Osteoblast (primary cell): ENCODE results near the gene SLC6A5. TPM values are rescaled to one million over a fixed set of nuclear protein-coding genes. Genes with fewer than 3 reads are reported as not detected.

Source experiments
- DNase-seq: peaks from one replicate; pipeline ENCODE4 v3.0.0; 2011; ENCODE audit warnings: low spot score, mixed read lengths; ENCODE audit not compliant: insufficient read length; ENCODE audit errors: missing footprints
- H2AFZ ChIP-seq: 2 replicates; pipeline ENCODE4 v1.6.0; 2011; ENCODE audit warnings: mild to moderate bottlenecking, low read length
- H3K27ac ChIP-seq: 2 replicates; pipeline ENCODE4 v1.5.1; 2011; ENCODE audit warnings: mild to moderate bottlenecking, low read depth, low read length, moderate library complexity
- H3K27me3 ChIP-seq: 2 replicates; pipeline ENCODE4 v1.6.0; 2012; ENCODE audit warnings: mild to moderate bottlenecking, control low read depth, inconsistent platforms, low read length, moderate library complexity; ENCODE audit not compliant: insufficient read depth
- H3K36me3 ChIP-seq: 2 replicates; pipeline ENCODE4 v1.5.1; 2011; ENCODE audit warnings: mild to moderate bottlenecking, low read length, control low read depth, moderate library complexity; ENCODE audit not compliant: insufficient read depth
- H3K4me1 ChIP-seq: 2 replicates; pipeline ENCODE4 v1.5.1; 2011; ENCODE audit warnings: mild to moderate bottlenecking, low read length, control low read depth, moderate library complexity; ENCODE audit not compliant: insufficient read depth
- H3K4me2 ChIP-seq: 2 replicates; pipeline ENCODE4 v1.6.0; 2011; ENCODE audit warnings: mild to moderate bottlenecking, low read length; ENCODE audit not compliant: insufficient read depth
- H3K4me3 ChIP-seq: fragments of 200-600 bp; sonication (generic); 3 replicates; pipeline ENCODE4 v1.5.1; 2012; ENCODE audit warnings: mild to moderate bottlenecking, low read length, inconsistent platforms; ENCODE audit not compliant: insufficient read depth
- H3K79me2 ChIP-seq: 2 replicates; pipeline ENCODE4 v1.6.0; 2012; ENCODE audit warnings: mild to moderate bottlenecking, low read length, control low read depth, inconsistent platforms; ENCODE audit not compliant: insufficient read depth
- H3K9me3 ChIP-seq: 2 replicates; pipeline ENCODE4 v1.5.1; 2011; ENCODE audit warnings: low read depth, low read length, control low read depth
- H4K20me1 ChIP-seq: 2 replicates; pipeline ENCODE4 v1.6.0; 2012; ENCODE audit warnings: mild to moderate bottlenecking, low read length, control low read depth; ENCODE audit not compliant: insufficient read depth
- CTCF ChIP-seq: IDR thresholded peaks from 2 replicates; pipeline ENCODE4 v1.5.1; 2011; ENCODE audit warnings: mild to moderate bottlenecking, low read depth, low read length, moderate library complexity; ENCODE audit errors: extremely low read depth
- total RNA-seq: library from RNA; depleted of rRNA; stranded (reverse); fragments of >200 nt; gene quantifications from 2 replicates; pipeline ENCODE4 v1.2.3, GENCODE V29; 2012

The SLC6A5 gene
- total RNA-seq, 1 donor = not detected

- no peak overlapping the region for H2AFZ ChIP-seq
- H3K4me2 ChIP-seq = no peak overlapping the region
- no peaks in the 10 kb centered on the region for H4K20me1 ChIP-seq
- TF ChIP-seq CTCF = no peak
- no peaks in the 10 kb centered on the region for H3K27me3 ChIP-seq
- no peak overlapping the region for H3K4me3 ChIP-seq
- H3K27ac ChIP-seq = no peak overlapping the region
- no peak for DNase-seq
- no peaks in the 10 kb centered on the region for H3K9me3 ChIP-seq
- no peaks in the 10 kb centered on the region for H3K79me2 ChIP-seq
- no peaks in the 10 kb centered on the region for H3K36me3 ChIP-seq
- no peaks in the 10 kb centered on the region for H3K4me1 ChIP-seq
Observed at GRCh38 chr11:20584093-20584774, 15.2 kb upstream of the SLC6A5 start.

- no peak overlapping the region for H3K4me2 ChIP-seq
- H3K4me3 ChIP-seq = no peak overlapping the region
- H3K36me3 ChIP-seq = no peaks in the 10 kb centered on the region
- no peak for DNase-seq
- H4K20me1 ChIP-seq = no peaks in the 10 kb centered on the region
- no peak for TF ChIP-seq CTCF
- H3K9me3 ChIP-seq = no peaks in the 10 kb centered on the region
- H3K4me1 ChIP-seq = no peaks in the 10 kb centered on the region
- H3K27ac ChIP-seq = no peak overlapping the region
- peaks cover 3% of the 10 kb centered on the region for H3K27me3 ChIP-seq
- no peaks in the 10 kb centered on the region for H3K79me2 ChIP-seq
- H2AFZ ChIP-seq = no peak overlapping the region
Observed at GRCh38 chr11:20589796-20590195, 9.6 kb upstream of the SLC6A5 start.

DNA sequence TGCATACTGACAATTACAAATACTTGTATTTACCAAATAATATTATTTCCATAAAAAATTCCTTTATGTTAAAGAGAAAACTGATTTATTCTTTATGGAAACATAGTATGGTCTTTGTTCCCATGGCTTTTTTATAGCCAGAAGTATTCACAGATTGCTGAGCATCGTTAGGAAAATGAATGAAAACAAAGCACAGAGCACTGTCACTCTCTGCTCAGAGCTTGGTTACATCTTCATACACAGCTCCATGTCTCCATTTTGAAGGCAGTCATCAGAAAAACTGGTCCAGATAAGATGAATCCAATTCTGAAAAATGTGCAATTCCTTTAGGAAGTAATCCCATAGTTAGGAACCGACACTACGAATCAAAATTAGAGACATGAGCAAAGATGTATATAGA lies 9.0 kb upstream of the SLC6A5 start:
- no peak for DNase-seq
- no peak for TF ChIP-seq CTCF
- no peaks in the 10 kb centered on the region for H3K36me3 ChIP-seq
- H3K27ac ChIP-seq = no peak overlapping the region
- no peak overlapping the region for H3K4me3 ChIP-seq
- no peak overlapping the region for H3K4me2 ChIP-seq
- H3K4me1 ChIP-seq = no peaks in the 10 kb centered on the region
- H3K27me3 ChIP-seq = peaks cover 9% of the 10 kb centered on the region
- no peaks in the 10 kb centered on the region for H3K79me2 ChIP-seq
- no peaks in the 10 kb centered on the region for H4K20me1 ChIP-seq
- no peak overlapping the region for H2AFZ ChIP-seq
- no peaks in the 10 kb centered on the region for H3K9me3 ChIP-seq

GRCh38 chr11:20592741-20593140 lies 6.7 kb upstream of the SLC6A5 start:
- TF ChIP-seq CTCF = no peak
- H3K27ac ChIP-seq = no peak overlapping the region

More at GRCh38 chr11:20592741-20593140, 6.7 kb upstream of the SLC6A5 start:
- Histone ChIP-seq H3K4me3 (no peak overlapping the region), H3K27me3 (peaks cover 28% of the 10 kb centered on the region), H2AFZ (no peak overlapping the region), H4K20me1 (no peaks in the 10 kb centered on the region), H3K79me2 (no peaks in the 10 kb centered on the region), H3K36me3 (no peaks in the 10 kb centered on the region), H3K4me2 (no peak overlapping the region), H3K4me1 (no peaks in the 10 kb centered on the region), H3K9me3 (no peaks in the 10 kb centered on the region)
- no peak for DNase-seq
